Chondrocyte (in vitro differentiated cells): ENCODE results near the gene SNX30. TPM values are rescaled to one million over a fixed set of nuclear protein-coding genes. Genes with fewer than 3 reads are reported as not detected.

Experiments used
- DNase-seq: peaks from one replicate; pipeline ENCODE4 v3.0.0; 2021; ENCODE audit warnings: mixed read lengths, low spot score
- H3K27ac Mint-ChIP-seq: one replicate; pipeline ENCODE4 v1.8.0; 2021; ENCODE audit warnings: mild to moderate bottlenecking, moderate library complexity, mixed read lengths; ENCODE audit not compliant: unreplicated experiment
- H3K27me3 Mint-ChIP-seq: 2 replicates; pipeline ENCODE4 v1.8.0; 2021; ENCODE audit warnings: low read depth, mixed read lengths
- H3K36me3 Mint-ChIP-seq: 2 replicates; pipeline ENCODE4 v1.8.0; 2021; ENCODE audit warnings: low read depth, mixed read lengths
- H3K4me1 Mint-ChIP-seq: 2 replicates; pipeline ENCODE4 v1.8.0; 2021; ENCODE audit warnings: low read depth, mild to moderate bottlenecking, mixed read lengths
- H3K4me3 Mint-ChIP-seq: one replicate; pipeline ENCODE4 v1.8.0; 2021; ENCODE audit warnings: mild to moderate bottlenecking, moderate library complexity, mixed read lengths; ENCODE audit not compliant: unreplicated experiment
- H3K9me3 Mint-ChIP-seq: 2 replicates; pipeline ENCODE4 v1.8.0; 2021; ENCODE audit warnings: low read depth, mixed read lengths
- total RNA-seq: library from RNA; stranded (reverse); gene quantifications from 3 replicates; pipeline ENCODE4 v1.2.1, GENCODE V29; 2021
- TF ChIP-seq, protein P1 (sequence below): fragments of 200-600 bp; sonication (generic); IDR thresholded peaks from 2 replicates; pipeline ENCODE4 v1.5.0; 2021; ENCODE audit warnings: antibody characterized with exemption, mild to moderate bottlenecking, moderate library complexity

SNX30 gene
- total RNA-seq, 1 donor from 2014 or later, result 19.9 TPM

DNA sequence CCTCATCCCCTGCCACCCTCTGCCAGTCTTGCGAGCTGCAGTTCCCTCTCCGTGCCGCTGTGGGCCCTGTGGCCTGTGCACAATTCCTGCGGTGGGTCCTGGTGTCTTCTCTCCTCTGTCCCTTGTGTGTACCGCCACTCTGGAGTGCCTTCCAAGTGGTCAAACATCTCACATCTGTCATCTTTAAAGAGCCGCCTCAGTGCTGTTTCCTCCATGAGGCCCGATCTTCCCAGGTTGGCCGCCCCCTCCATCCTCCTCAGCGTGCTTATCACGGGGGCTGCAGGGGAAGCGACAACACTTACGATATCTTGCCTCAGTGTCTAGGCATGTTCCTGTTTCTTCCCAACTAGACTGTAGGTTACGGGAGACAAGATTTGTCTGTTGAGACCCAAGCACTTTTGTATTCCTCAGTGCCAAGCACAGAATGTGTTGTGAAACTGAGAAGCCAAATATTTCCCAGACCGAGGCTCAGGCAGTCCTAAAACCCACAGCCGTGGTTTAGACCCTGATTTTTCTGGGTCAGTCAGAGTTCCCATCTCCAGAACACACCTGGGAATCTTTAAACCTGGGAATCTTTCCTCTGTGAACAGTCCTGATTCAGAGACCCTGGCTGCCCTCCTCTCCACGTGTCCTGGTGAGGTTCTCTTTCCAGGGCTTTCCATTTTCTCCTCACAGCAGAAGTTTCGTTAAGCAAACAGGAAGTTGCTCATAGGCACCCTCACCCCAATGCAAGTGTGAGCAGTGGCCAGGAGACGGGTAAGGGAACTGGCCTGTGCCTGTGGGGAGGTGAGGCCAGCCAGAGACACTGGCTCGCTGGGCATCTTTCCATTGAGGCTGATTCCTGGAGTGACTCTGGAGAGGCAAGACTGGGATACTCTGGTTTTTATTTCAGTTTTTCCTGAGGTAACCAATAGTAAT is 111.3 kb downstream of the SNX30 start:
- Mint-ChIP-seq H3K4me3 (no peak overlapping the region), H3K36me3 (peaks cover 10% of the 10 kb centered on the region), H3K4me1 (peaks cover 4% of the 10 kb centered on the region), H3K27ac (no peak overlapping the region), H3K27me3 (no peaks in the 10 kb centered on the region), H3K9me3 (no peaks in the 10 kb centered on the region)
- TF ChIP-seq, protein P1, sequence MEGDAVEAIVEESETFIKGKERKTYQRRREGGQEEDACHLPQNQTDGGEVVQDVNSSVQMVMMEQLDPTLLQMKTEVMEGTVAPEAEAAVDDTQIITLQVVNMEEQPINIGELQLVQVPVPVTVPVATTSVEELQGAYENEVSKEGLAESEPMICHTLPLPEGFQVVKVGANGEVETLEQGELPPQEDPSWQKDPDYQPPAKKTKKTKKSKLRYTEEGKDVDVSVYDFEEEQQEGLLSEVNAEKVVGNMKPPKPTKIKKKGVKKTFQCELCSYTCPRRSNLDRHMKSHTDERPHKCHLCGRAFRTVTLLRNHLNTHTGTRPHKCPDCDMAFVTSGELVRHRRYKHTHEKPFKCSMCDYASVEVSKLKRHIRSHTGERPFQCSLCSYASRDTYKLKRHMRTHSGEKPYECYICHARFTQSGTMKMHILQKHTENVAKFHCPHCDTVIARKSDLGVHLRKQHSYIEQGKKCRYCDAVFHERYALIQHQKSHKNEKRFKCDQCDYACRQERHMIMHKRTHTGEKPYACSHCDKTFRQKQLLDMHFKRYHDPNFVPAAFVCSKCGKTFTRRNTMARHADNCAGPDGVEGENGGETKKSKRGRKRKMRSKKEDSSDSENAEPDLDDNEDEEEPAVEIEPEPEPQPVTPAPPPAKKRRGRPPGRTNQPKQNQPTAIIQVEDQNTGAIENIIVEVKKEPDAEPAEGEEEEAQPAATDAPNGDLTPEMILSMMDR, result no peak
- no peak for DNase-seq

DNA sequence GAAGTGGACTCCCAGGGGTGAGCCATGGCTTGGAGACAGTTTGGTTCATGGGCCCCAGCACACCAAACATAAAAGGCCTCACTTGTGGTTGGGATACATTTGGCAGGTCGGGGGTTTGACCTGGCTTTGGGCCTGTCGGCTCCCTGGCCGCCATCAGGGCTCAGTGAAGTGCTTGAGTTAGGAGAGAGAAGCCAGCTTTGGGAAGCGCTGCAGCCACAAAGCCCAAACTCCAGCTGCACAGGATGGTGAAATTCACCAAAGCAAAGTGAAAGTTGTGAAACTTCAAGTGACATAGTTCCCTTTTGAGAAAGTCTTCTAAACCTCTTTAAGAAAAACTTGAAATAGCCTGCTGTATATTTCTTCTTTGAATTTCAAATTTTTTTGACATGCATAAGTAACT is 112.7 kb downstream of the SNX30 start:
- H3K9me3 Mint-ChIP-seq, result no peaks in the 10 kb centered on the region
- no peaks in the 10 kb centered on the region for H3K27me3 Mint-ChIP-seq
- no peak for DNase-seq
- no peak overlapping the region for H3K27ac Mint-ChIP-seq
- H3K4me1 Mint-ChIP-seq, result peaks cover 4% of the 10 kb centered on the region
- TF ChIP-seq, protein P1, result no peak
- H3K4me3 Mint-ChIP-seq, result no peak overlapping the region
- H3K36me3 Mint-ChIP-seq, result peaks cover 14% of the 10 kb centered on the region

DNA sequence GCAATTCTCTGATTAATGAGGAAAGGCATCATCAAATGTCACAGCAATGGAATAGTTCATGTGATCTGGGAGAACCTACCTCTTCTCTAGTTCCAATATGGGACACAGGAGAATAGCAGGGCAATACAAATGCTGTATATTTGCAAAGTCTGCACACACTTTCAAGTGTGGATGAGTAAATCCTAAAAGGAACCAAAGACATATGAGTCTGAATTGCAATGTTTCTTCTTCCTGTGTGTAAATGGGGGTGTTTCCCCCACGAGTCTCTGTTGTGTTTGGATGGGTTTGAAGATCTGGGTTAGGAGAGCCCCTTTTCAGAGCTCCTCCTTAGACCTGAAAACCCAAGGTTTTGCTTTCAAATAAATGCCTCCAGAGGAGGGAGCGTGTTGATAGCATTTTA is 113.2 kb downstream of the SNX30 start:
- TF ChIP-seq, protein P1, result no peak
- no peak overlapping the region for H3K27ac Mint-ChIP-seq
- no peaks in the 10 kb centered on the region for H3K27me3 Mint-ChIP-seq
- H3K9me3 Mint-ChIP-seq, result no peaks in the 10 kb centered on the region
- DNase-seq, result no peak
- H3K36me3 Mint-ChIP-seq, result peaks cover 14% of the 10 kb centered on the region
- no peak overlapping the region for H3K4me3 Mint-ChIP-seq
- H3K4me1 Mint-ChIP-seq, result peaks cover 4% of the 10 kb centered on the region

DNA sequence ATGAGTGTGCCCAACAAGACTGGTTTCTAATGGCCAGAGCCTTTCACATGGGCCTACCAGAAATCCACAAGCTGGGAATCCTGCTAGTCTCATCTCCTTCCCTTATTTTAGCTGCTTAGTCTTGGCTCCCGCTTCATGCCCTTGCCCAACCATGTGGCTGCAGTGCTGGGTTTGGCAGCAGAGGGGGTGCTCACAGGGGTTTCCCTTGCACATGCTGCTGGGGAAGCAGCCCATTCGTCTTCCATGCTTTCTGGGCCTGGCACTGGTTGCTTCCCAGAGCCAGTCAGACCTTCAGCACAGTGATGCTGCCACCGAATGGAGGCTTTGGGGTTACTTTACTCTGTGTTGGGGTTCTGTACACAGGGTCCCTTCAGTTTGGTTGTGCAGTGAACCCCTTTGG is 113.8 kb downstream of the SNX30 start:
- Mint-ChIP-seq H3K4me3 (no peak overlapping the region), H3K36me3 (peaks cover 16% of the 10 kb centered on the region), H3K4me1 (peaks cover 4% of the 10 kb centered on the region), H3K9me3 (no peaks in the 10 kb centered on the region), H3K27me3 (no peaks in the 10 kb centered on the region), H3K27ac (no peak overlapping the region)
- TF ChIP-seq, protein P1, result no peak
- no peak for DNase-seq

DNA sequence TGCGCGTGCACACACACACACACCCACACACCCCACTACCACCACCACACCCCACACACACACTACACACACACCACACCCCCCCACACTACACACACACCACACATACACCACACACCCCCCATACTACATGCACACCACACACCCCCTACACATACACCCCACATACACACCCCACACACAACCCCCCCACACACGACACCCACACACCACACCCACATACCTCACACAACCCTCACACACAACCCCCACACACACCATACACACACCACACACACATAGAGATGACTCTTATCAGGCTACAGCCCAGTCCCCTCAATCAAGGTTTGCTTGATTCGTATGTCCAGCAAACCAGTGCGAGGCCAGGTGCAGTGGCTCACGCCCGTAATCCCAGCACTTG is 114.4 kb downstream of the SNX30 start:
- H3K4me1 Mint-ChIP-seq, result peaks cover 4% of the 10 kb centered on the region

More for the DNA sequence above, 114.4 kb downstream of the SNX30 start:
- Mint-ChIP-seq H3K27ac (no peak overlapping the region), H3K9me3 (no peaks in the 10 kb centered on the region), H3K36me3 (peaks cover 18% of the 10 kb centered on the region), H3K27me3 (no peaks in the 10 kb centered on the region), H3K4me3 (no peak overlapping the region)
- DNase-seq, result no peak
- TF ChIP-seq, protein P1, result no peak
